GM21423 (cell line): ENCODE results near the gene MAPT.
"Not testable (repeated sequence)": the region's sequence is repeated elsewhere in the genome, so short reads cannot be mapped to it uniquely, and the experiment has no call there.

ENCODE experiments used
- ATAC-seq: cut with Tn5 transposase; IDR thresholded peaks from one replicate; pipeline ENCODE4 v1.9.1; 2021; ENCODE audit warnings: mild to moderate bottlenecking, moderate library complexity; ENCODE audit not compliant: unreplicated experiment

Gene MAPT

GRCh38 chr17:45896803-45897693 lies 2.7 kb downstream of the MAPT start:
- no peak for ATAC-seq

GRCh38 chr17:45900136-45900535 lies 5.8 kb downstream of the MAPT start:
- ATAC-seq = no peak

DNA sequence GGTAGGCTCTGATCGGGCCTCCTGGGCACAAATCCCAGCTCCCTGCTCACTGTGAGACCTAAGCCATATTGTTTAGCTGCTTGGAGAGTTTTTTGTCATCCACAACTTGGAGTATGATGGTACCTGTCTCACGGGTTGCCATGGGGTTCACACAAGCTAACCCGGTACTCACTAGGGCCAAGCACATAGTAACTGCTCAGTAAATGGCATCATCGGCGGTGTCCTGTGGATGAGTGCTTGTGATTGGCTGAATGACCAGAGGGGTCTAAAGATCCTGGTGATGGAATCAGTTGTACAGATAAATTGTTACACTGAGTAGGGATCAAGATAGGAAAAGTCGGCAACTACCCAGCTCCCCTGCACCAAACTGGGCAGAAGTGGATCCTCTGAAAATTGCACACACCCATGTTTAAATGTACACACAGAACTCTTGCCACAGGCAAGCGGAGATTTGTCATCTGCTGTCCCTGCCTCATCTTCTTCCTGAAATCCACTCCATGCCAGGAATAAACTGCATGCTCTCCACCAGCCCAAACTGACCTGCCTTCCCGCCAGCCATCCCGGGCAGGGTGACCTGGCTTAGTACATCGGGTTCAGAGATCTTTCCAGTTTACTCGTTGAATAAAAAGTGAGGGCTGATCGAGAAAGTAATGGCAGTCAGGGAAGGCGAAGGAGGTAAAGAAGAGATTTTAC lies 6.5 kb downstream of the MAPT start:
- no peak for ATAC-seq

- no peak for ATAC-seq
These were observed 8.6 kb downstream of the MAPT start for GRCh38 chr17:45902892-45903346.

DNA sequence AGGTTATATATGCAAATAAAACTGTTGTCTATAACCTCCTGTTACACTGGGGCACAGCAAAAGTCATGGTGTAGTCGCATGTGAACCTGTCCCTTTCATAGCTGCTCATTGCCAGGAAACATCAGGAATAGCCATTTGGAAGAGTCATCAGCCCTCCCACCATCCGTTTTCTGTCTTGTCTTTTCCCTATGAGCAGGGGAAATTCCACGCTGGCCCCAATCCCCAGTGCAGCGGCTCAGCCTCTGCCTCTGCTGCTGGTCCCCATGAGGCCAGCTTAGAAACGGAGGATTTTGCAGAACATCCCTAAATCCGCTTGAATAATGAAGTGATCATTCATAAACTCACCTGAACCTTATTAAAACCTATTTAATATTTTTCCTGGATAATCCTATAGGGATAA lies 10.5 kb downstream of the MAPT start:
- ATAC-seq = no peak

- no peak for ATAC-seq
These were observed 11.5 kb downstream of the MAPT start for GRCh38 chr17:45905814-45906213.

GRCh38 chr17:45906237-45906636 lies 11.9 kb downstream of the MAPT start:
- no peak for ATAC-seq

DNA sequence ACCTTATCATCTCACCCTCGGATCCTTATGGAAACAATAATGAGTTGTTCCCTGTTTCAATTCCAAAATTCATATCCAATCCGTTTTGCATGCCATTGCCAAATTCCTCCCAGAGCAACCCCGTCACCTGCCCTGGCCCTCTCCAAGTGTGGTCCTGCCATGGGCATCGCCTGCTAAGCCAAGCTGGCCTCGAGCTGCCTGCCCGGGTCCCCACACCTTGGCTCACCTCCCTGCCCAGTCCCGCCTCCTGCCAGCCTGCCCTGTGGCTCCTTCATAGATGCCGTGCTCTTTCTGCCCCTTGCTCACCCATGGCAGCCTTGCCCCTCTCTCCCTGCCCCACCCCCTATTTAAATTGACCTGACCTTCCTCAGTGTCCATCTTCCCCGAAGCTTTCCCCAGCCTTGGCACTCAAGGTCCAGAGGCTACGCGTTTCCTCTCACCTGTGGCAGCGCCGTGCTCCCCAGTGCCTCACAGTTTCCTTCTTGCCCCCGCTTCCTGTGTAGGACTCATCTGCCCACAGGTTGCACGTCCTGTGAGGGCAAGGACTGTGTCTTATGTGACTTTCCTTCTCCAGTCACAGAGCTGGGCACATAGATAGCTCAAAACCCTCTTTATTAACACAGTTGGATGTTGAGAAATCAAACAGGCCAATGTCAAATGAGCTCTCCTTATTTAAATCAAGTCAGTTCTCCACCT lies 12.7 kb downstream of the MAPT start:
- no peak for ATAC-seq

DNA sequence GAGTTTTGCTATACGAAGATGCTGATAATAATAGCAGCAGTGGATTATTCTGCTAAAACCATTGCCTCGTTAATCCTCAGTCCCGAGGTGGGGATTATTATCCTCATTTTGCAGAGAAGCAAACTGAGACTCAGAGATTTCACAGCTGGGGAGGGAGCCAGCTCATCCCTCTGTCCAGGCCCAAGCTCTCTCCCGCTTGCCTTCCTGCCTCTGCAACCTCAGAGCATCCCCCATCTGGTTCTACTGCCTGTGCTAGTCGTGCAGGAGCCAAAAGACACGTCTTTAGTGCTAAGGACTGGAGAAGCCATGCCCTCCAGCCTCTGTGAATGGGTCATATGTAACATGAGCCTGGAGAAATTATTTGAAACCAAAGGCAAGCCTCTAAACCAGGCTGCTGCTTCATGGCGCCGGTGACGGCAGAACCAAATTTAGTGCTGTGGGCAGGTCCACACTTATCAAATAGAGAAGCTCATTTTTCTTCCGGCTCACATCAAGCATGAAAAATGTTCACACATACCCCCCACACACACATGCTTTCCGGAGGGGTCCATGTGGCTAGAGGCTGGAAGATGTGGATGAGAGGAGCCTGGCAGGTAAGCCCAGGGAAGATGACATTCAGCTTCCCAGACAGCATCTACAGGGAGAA lies 13.5 kb downstream of the MAPT start:
- no peak for ATAC-seq

- no peak for ATAC-seq
These were observed 14.1 kb downstream of the MAPT start for GRCh38 chr17:45908460-45908859.

- no peak for ATAC-seq
These were observed 14.6 kb downstream of the MAPT start for GRCh38 chr17:45908935-45909334.

DNA sequence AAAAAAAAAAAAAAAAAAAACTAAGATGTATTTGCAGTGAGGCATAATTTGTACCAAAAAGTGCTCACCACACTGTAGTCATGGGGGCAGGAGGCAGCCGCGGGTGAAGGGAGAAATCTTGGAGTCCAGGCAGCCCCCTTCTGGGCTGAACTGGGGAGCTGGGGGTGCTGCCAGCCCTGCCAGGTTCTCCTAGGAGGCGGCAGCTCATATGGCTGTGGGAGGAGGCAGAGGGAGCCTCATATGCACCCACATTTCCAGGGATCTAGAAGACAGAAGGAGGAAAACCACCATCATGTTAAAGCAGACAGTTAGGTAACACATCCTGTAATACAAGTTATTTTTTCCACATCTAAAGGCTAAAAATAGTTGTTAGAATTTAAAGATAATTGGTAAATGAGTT lies 16.3 kb downstream of the MAPT start:
- ATAC-seq = no peak

DNA sequence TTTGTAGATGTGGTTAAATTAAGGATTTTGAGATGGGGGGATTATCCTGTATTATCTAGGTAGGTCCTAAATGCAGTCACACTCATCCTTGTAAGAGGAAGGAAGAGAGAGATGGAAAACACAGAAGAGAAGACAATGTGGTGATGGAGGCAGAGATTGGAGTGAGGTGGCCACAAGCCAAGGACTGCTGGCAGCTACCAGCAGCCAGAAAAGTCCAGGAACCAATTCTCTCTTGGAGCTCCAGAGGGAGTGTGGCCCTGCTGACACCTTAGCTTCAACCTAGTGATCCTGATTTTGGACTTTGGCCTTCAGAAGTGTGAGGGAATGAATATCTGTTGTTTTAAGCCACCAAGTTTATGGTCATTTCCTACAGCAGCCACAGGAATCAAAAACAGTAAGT lies 18.0 kb downstream of the MAPT start:
- no peak for ATAC-seq

DNA sequence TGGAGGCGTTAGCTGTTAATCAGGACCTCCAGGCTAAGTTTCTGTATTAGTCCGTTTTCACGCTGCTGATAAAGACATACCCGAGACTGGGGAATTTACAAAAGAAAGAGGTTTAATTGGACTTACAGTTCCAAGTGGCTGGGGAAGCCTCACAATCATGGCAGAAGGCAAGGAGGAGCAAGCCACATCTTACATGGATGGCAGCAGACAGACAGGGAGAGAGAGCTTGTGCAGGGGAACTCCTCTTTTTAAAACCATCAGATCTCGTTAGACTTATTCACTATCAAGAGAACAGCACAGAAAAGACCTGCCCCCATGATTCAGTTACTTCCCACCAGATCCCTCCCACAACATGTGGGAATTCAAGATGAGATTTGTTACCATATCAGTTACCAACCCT lies 18.7 kb downstream of the MAPT start:
- not testable (repeated sequence) for ATAC-seq

GRCh38 chr17:45914047-45914717 lies 19.8 kb downstream of the MAPT start:
- ATAC-seq = no peak

GRCh38 chr17:45915263-45915662 lies 20.9 kb downstream of the MAPT start:
- no peak for ATAC-seq

GRCh38 chr17:45917081-45917480 lies 22.7 kb downstream of the MAPT start:
- ATAC-seq = no peak

DNA sequence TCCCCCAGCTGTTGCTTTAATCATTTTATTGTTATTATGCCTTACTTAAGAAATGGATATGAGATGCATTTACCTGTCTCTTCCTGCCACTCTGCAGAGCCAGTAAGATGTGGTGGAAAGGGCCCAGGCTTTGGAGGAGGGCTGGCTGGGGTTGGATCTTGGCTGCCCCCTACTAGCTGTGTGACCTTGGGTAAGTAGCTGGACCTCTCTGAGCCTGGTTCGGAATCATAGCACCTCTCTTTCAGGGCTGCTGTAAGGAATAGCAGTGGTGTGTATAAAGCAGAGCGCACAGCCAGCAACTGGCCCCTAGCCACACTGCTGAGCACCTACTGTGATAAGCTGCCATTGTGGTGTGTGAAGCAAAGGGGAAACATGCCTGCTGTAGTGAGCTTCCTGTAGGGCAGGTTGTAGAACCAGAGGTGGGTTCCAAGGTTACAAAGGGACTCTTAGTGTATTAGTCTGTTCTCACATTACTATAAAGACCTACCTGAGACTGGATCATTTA lies 23.9 kb downstream of the MAPT start:
- no peak for ATAC-seq

GRCh38 chr17:45919136-45919535 lies 24.8 kb downstream of the MAPT start:
- no peak for ATAC-seq

DNA sequence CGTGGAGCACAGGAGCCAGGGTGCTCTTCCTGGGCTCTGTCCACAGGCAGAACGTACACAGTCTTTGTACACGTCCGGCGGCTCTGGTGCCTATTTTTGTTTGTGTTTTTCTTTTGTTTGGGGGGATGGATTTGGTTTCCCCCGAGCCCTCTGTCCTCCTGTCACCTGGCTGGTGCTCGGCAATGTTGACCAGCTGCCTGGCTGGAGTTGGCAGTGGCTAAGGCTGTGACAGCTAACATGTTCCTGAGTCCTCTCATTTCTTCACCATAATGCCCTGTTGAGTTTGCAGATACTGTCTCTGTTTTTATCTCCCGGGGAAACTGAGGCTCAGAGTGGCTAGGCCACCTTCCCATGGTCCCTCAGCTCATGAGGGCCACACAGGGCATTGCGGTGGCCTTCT lies 25.7 kb downstream of the MAPT start:
- ATAC-seq = no peak
